ENCODE measurements around the gene ADAT2. TPM values are rescaled to one million over a fixed set of nuclear protein-coding genes. Genes with fewer than 3 reads are reported as not detected.
"Not testable (repeated sequence)": the region's sequence is repeated elsewhere in the genome, so short reads cannot be mapped to it uniquely, and the experiment has no call there.

ADAT2 gene
- total RNA-seq, 5 donors from 2014 or later (not counting 1 experiment from before 2014, with no cell fraction given), result 15.8 to 22.8 (median 19.3) TPM

DNA sequence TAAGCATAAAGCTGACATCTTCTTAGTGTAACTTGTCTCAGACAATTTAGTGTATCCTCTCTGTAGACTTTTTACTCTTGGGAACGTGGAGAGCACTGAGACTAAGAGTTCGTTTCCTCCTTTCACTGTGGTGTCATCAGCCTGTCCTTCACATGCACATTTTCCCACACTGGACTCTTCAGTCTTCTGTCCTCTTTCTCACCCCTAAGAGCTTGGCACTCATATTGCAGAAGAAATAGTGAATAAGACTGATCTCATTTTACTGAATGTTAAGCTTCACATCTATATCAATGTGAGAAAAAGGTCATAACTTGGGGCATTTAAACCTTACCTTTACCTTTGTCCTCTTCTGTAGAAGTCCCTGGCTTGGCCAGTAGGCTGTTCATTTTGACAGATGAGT, 35.5 kb upstream of the ADAT2 start:
- Histone ChIP-seq H3K4me1 (ENCODE audit: control insufficient read depth in 1 of 2, extremely low read depth in 1 of 2, insufficient read depth in 2 of 2, low read length in 2 of 2) (no peaks in the 10 kb centered on the region), H3K9me3 (no peaks in the 10 kb centered on the region), H3K27ac (ENCODE audit: low read length) (no peak overlapping the region), H3K27me3 (replicated peaks in 1 of 2; ENCODE audit: control insufficient read depth in 2 of 2, extremely low read depth in 1 of 2, insufficient read depth in 2 of 2, low read length in 1 of 2) (no peaks in the 10 kb centered on the region), H3K4me3 (ENCODE audit: control insufficient read depth in 1 of 2, extremely low read depth in 1 of 2, low read length in 1 of 2) (no peak overlapping the region), H3K36me3 (ENCODE audit: control insufficient read depth in 2 of 2, extremely low read depth in 1 of 2, insufficient read depth in 1 of 2, low read length in 1 of 2) (peaks cover 3 to 6% of the 10 kb centered on the region in 2 donors)
- no peaks in the 10 kb centered on the region for H3K9me3 Mint-ChIP-seq
- ATAC-seq (replicated peaks in 1 of 4) (no peak), DNase-seq (no peak)
- no peak overlapping the region for H3K27ac Mint-ChIP-seq
- no peaks in the 10 kb centered on the region for H3K4me1 Mint-ChIP-seq
- POLR2A ChIA-PET, result no interaction called here
- no peak overlapping the region for H3K4me3 Mint-ChIP-seq
- H3K27me3 Mint-ChIP-seq, result no peaks in the 10 kb centered on the region
- CTCF ChIA-PET, result no interaction called here
- H3K36me3 Mint-ChIP-seq, result peaks cover 29% of the 10 kb centered on the region
- 93% methylated on average over 2 of the region's 2 CpGs for WGBS (ENCODE audit: insufficient coverage)

DNA sequence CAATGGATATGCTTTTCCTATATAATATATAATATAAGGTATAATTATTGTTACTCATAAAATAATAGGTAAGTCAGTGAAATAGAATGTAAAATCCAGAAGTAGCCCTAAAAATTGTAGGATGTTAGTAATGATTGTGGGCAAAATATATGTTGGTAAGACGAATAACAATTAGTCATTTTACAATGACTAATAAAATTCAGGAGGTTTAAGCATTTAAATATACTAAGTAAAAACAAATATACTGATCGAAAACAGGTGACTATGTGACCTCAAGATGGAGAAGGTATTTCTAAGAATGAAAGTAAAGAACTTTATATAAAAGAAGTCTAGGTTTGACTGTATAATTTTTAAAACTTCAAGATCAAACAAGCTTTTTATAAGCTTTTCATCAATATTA, 32.1 kb upstream of the ADAT2 start:
- H3K9me3 Mint-ChIP-seq, result no peaks in the 10 kb centered on the region
- no CpG with 5 or more reads among the region's 2 CpGs for WGBS (ENCODE audit: insufficient coverage)
- H3K9me3 ChIP-seq, result no peaks in the 10 kb centered on the region
- ChIA-PET POLR2A (interaction anchor here in 1 of 2 donors (0.8 kb wide), 1 partner anchor 32 kb away, joined by 3 read pairs; the partner anchor contains the start of genes ADAT2 and PEX3), CTCF (no interaction called here)
- H3K36me3 Mint-ChIP-seq, result peaks cover 28% of the 10 kb centered on the region
- H3K27ac Mint-ChIP-seq, result no peak overlapping the region
- no peak overlapping the region for H3K27ac ChIP-seq (ENCODE audit: low read length)
- H3K4me3 ChIP-seq (ENCODE audit: control insufficient read depth in 1 of 2, extremely low read depth in 1 of 2, low read length in 1 of 2), result no peak overlapping the region
- H3K4me3 Mint-ChIP-seq, result no peak overlapping the region
- ATAC-seq (replicated peaks in 1 of 4) (no peak), DNase-seq (no peak)
- peaks cover 0 to 21% of the 10 kb centered on the region in 2 donors for H3K36me3 ChIP-seq (ENCODE audit: control insufficient read depth in 2 of 2, extremely low read depth in 1 of 2, insufficient read depth in 1 of 2, low read length in 1 of 2)
- no peaks in the 10 kb centered on the region for H3K4me1 ChIP-seq (ENCODE audit: control insufficient read depth in 1 of 2, extremely low read depth in 1 of 2, insufficient read depth in 2 of 2, low read length in 2 of 2)
- no peaks in the 10 kb centered on the region for H3K27me3 ChIP-seq (replicated peaks in 1 of 2; ENCODE audit: control insufficient read depth in 2 of 2, extremely low read depth in 1 of 2, insufficient read depth in 2 of 2, low read length in 1 of 2)
- no peaks in the 10 kb centered on the region for H3K27me3 Mint-ChIP-seq
- no peaks in the 10 kb centered on the region for H3K4me1 Mint-ChIP-seq

DNA sequence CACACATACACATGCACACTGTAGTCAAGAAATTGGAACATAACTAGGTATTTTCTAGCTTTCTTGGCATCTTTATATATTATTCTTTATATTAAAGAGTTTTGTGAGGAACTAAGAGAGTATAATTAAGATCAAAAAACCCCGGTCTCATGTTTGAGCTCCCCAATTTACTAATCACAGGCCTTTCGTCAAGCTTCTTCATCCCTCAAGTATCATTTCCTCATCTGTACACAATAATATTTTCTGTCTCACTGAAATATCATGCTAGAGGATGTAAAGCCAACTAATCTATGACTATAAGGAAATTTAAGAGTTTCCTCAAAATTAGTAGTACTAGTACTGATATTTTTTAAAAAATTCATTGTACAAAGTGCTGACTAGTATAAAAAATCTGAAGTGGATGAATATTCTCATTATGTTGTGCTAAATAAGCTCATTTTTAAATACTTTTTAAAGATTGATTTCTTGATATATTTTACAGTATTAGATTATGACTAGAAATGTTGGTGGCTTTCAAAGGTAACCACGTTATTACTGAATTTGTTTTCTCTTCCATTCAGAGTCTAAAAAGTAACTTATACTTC, 28.1 kb upstream of the ADAT2 start:
- WGBS (ENCODE audit: insufficient coverage), result no CpG with 5 or more reads among the region's 3 CpGs
- CTCF ChIA-PET, result interaction anchor here (0.6 kb wide), 3 partner anchors 353 to 1361 kb away, joined by 3 to 4 read pairs (median 3); no protein-coding TSS in a partner anchor
- peaks cover 0 to 45% of the 10 kb centered on the region in 2 donors for H3K36me3 ChIP-seq (ENCODE audit: control insufficient read depth in 2 of 2, extremely low read depth in 1 of 2, insufficient read depth in 1 of 2, low read length in 1 of 2)

DNA sequence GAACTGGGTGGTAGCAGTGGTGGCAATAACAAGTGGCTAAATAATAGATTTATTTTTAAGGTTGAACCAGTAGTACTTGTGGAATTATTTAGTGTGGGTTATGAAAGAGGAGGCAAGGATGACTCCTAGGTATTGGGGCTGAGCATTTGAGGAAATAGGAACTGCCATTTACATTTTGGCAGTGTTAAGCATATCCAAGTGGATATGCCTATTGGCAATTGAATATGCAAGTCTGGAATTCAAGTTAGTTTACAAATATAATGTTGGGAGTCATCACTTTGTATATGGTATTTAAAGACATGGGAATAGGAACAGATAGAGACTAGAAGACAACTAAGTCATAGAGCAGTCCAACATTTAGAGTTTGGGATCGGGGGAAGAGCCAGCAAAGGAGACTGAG, 26.1 kb upstream of the ADAT2 start:
- no peaks in the 10 kb centered on the region for H3K27me3 Mint-ChIP-seq
- no peak overlapping the region for H3K27ac Mint-ChIP-seq
- no peaks in the 10 kb centered on the region for H3K4me1 Mint-ChIP-seq
- H3K36me3 Mint-ChIP-seq, result peaks cover 64% of the 10 kb centered on the region
- no peaks in the 10 kb centered on the region for H3K9me3 ChIP-seq
- DNase-seq, result no peak
- H3K27me3 ChIP-seq (replicated peaks in 1 of 2; ENCODE audit: control insufficient read depth in 2 of 2, extremely low read depth in 1 of 2, insufficient read depth in 2 of 2, low read length in 1 of 2), result no peaks in the 10 kb centered on the region
- H3K4me1 ChIP-seq (ENCODE audit: control insufficient read depth in 1 of 2, extremely low read depth in 1 of 2, insufficient read depth in 2 of 2, low read length in 2 of 2), result no peaks in the 10 kb centered on the region
- CTCF ChIA-PET, result no interaction called here
- H3K9me3 Mint-ChIP-seq, result no peaks in the 10 kb centered on the region
- WGBS (ENCODE audit: insufficient coverage), result 100% methylated on average over 1 of the region's 1 CpG
- POLR2A ChIA-PET, result no interaction called here
- peaks cover 0 to 56% of the 10 kb centered on the region in 2 donors for H3K36me3 ChIP-seq (ENCODE audit: control insufficient read depth in 2 of 2, extremely low read depth in 1 of 2, insufficient read depth in 1 of 2, low read length in 1 of 2)
- no peak for ATAC-seq (replicated peaks in 1 of 4)
- H3K4me3 Mint-ChIP-seq, result no peak overlapping the region
- no peak overlapping the region for H3K27ac ChIP-seq (ENCODE audit: low read length)
- no peak overlapping the region for H3K4me3 ChIP-seq (ENCODE audit: control insufficient read depth in 1 of 2, extremely low read depth in 1 of 2, low read length in 1 of 2)

More for the DNA sequence above, 28.1 kb upstream of the ADAT2 start:
- Histone ChIP-seq H3K27ac (ENCODE audit: low read length) (no peak overlapping the region), H3K9me3 (no peaks in the 10 kb centered on the region), H3K4me1 (ENCODE audit: control insufficient read depth in 1 of 2, extremely low read depth in 1 of 2, insufficient read depth in 2 of 2, low read length in 2 of 2) (no peaks in the 10 kb centered on the region), H3K27me3 (replicated peaks in 1 of 2; ENCODE audit: control insufficient read depth in 2 of 2, extremely low read depth in 1 of 2, insufficient read depth in 2 of 2, low read length in 1 of 2) (no peaks in the 10 kb centered on the region), H3K4me3 (ENCODE audit: control insufficient read depth in 1 of 2, extremely low read depth in 1 of 2, low read length in 1 of 2) (no peak overlapping the region)
- ATAC-seq (replicated peaks in 1 of 4) (no peak), DNase-seq (no peak)
- H3K27me3 Mint-ChIP-seq, result no peaks in the 10 kb centered on the region
- no peak overlapping the region for H3K4me3 Mint-ChIP-seq
- H3K9me3 Mint-ChIP-seq, result no peaks in the 10 kb centered on the region
- no peaks in the 10 kb centered on the region for H3K4me1 Mint-ChIP-seq
- H3K36me3 Mint-ChIP-seq, result peaks cover 49% of the 10 kb centered on the region
- no peak overlapping the region for H3K27ac Mint-ChIP-seq
- POLR2A ChIA-PET, result no interaction called here

DNA sequence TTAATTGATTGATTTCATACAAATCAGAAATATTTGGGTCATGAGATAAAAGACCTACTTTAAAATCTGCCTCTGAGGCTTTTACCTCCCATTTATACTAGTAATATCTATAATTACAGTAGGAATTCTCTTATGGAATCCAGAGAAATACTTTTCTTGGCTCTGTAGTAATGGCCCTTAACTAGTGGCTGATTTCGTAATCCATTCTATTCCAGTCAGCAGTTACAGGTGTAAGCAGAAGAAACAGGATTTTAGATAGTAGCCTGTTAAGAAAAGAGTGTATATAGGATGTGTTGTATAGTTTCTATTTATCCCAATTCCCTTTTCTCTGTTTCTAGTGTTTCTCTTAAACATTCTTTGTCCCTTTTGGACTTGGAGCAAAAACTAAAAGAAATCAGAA, 21.3 kb upstream of the ADAT2 start:
- Mint-ChIP-seq H3K4me3 (no peak overlapping the region), H3K9me3 (no peaks in the 10 kb centered on the region), H3K27ac (no peak overlapping the region), H3K4me1 (peaks cover 0 to 8% (median 0%) of the 10 kb centered on the region in 3 donors), H3K27me3 (no peaks in the 10 kb centered on the region), H3K36me3 (peaks cover 74% of the 10 kb centered on the region)
- no peaks in the 10 kb centered on the region for H3K27me3 ChIP-seq (replicated peaks in 1 of 2; ENCODE audit: control insufficient read depth in 2 of 2, extremely low read depth in 1 of 2, insufficient read depth in 2 of 2, low read length in 1 of 2)
- no peak overlapping the region for H3K4me3 ChIP-seq (ENCODE audit: control insufficient read depth in 1 of 2, extremely low read depth in 1 of 2, low read length in 1 of 2)
- no peak overlapping the region for H3K27ac ChIP-seq (ENCODE audit: low read length)
- DNase-seq, result no peak
- no peaks in the 10 kb centered on the region for H3K4me1 ChIP-seq (ENCODE audit: control insufficient read depth in 1 of 2, extremely low read depth in 1 of 2, insufficient read depth in 2 of 2, low read length in 2 of 2)
- no peaks in the 10 kb centered on the region for H3K9me3 ChIP-seq
- peaks cover 0 to 42% of the 10 kb centered on the region in 2 donors for H3K36me3 ChIP-seq (ENCODE audit: control insufficient read depth in 2 of 2, extremely low read depth in 1 of 2, insufficient read depth in 1 of 2, low read length in 1 of 2)
- no peak for ATAC-seq (replicated peaks in 1 of 4)
- WGBS (ENCODE audit: insufficient coverage), result no CpG with 5 or more reads among the region's 1 CpG
- POLR2A ChIA-PET, result no interaction called here
- CTCF ChIA-PET, result no interaction called here

DNA sequence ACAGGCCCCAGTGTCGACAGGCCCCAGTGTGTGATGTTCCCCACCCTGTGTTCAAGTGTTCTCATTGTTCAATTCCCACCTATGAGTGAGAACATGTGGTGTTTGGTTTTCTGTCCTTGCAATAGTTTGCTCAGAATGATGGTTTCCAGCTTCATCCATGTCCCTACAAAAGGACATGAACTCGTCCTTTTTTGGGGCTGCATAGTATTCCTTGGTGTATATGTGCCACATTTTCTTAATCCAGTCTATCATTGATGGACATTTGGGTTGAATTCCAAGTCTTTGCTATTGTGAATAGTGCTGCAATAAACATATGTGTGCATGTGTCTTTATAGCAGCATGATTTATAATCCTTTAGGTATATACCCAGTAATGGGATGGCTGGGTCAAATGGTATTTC, 18.3 kb upstream of the ADAT2 start:
- H3K9me3 ChIP-seq; H3K4me1 ChIP-seq (ENCODE audit: control insufficient read depth in 1 of 2, extremely low read depth in 1 of 2, insufficient read depth in 2 of 2, low read length in 2 of 2); H3K27me3 ChIP-seq (replicated peaks in 1 of 2; ENCODE audit: control insufficient read depth in 2 of 2, extremely low read depth in 1 of 2, insufficient read depth in 2 of 2, low read length in 1 of 2); CTCF ChIA-PET; ATAC-seq (replicated peaks in 1 of 4); H3K4me3 Mint-ChIP-seq; H3K4me3 ChIP-seq (ENCODE audit: control insufficient read depth in 1 of 2, extremely low read depth in 1 of 2, low read length in 1 of 2); H3K27ac Mint-ChIP-seq; POLR2A ChIA-PET; H3K27me3 Mint-ChIP-seq; DNase-seq; H3K9me3 Mint-ChIP-seq; H3K27ac ChIP-seq (ENCODE audit: low read length): not testable (repeated sequence)
- WGBS (ENCODE audit: insufficient coverage), result no CpG with 5 or more reads among the region's 2 CpGs
- Mint-ChIP-seq H3K4me1 (peaks cover 0 to 16% (median 2%) of the 10 kb centered on the region in 3 donors), H3K36me3 (peaks cover 71% of the 10 kb centered on the region)
- peaks cover 0 to 28% of the 10 kb centered on the region in 2 donors for H3K36me3 ChIP-seq (ENCODE audit: control insufficient read depth in 2 of 2, extremely low read depth in 1 of 2, insufficient read depth in 1 of 2, low read length in 1 of 2)

DNA sequence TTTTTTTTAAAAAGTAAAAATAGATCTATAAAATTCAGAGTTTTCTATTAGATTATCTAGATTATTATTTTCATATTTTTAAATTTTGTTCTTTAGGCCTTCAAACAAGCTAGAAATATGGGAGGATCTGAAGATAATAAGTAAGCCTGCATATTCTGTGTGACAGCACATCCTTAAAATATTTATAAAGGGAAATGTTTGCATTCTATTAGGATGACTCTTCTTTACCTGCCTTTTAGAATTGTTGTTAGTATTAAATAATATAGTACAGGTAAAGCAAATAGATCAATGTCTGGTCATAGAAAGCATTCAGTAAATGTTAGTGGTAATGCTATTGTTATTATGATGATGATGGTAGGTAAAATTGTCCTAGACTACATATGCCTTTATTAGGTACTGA, 17.5 kb upstream of the ADAT2 start:
- DNase-seq (no peak), ATAC-seq (replicated peaks in 1 of 4) (no peak)
- H3K4me3 Mint-ChIP-seq, result no peak overlapping the region
- Histone ChIP-seq H3K4me3 (ENCODE audit: control insufficient read depth in 1 of 2, extremely low read depth in 1 of 2, low read length in 1 of 2) (no peak overlapping the region), H3K9me3 (no peaks in the 10 kb centered on the region), H3K27me3 (replicated peaks in 1 of 2; ENCODE audit: control insufficient read depth in 2 of 2, extremely low read depth in 1 of 2, insufficient read depth in 2 of 2, low read length in 1 of 2) (no peaks in the 10 kb centered on the region), H3K27ac (ENCODE audit: low read length) (no peak overlapping the region), H3K4me1 (ENCODE audit: control insufficient read depth in 1 of 2, extremely low read depth in 1 of 2, insufficient read depth in 2 of 2, low read length in 2 of 2) (no peaks in the 10 kb centered on the region), H3K36me3 (ENCODE audit: control insufficient read depth in 2 of 2, extremely low read depth in 1 of 2, insufficient read depth in 1 of 2, low read length in 1 of 2) (peaks cover 0 to 29% of the 10 kb centered on the region in 2 donors)
- no peaks in the 10 kb centered on the region for H3K9me3 Mint-ChIP-seq
- peaks cover 0 to 18% (median 2%) of the 10 kb centered on the region in 3 donors for H3K4me1 Mint-ChIP-seq
- ChIA-PET POLR2A (no interaction called here), CTCF (no interaction called here)
- no peaks in the 10 kb centered on the region for H3K27me3 Mint-ChIP-seq
- H3K27ac Mint-ChIP-seq, result no peak overlapping the region
- peaks cover 68% of the 10 kb centered on the region for H3K36me3 Mint-ChIP-seq
